GM23338 (cell line): ENCODE data around the gene HEMK1. TPM values are rescaled to one million over a fixed set of nuclear protein-coding genes. Genes with fewer than 3 reads are reported as not detected.

Experiments used
- ATAC-seq: fragments of 200-7000 bp; cut with Tn5 transposase; 3 replicates; pipeline ENCODE4 v1.9.1; 2020
- DNase-seq: peaks from one replicate; pipeline ENCODE4 v3.0.0-alpha.2; 2015; ENCODE audit warnings: low spot score
- H2AFZ ChIP-seq: fragments of 200-600 bp; sonication (generic); 2 replicates; pipeline ENCODE4 v1.8.0; 2016; ENCODE audit warnings: antibody characterized with exemption, mild to moderate bottlenecking, moderate library complexity
- H3F3A ChIP-seq: fragments of 200-600 bp; sonication (generic); replicated peaks from 2 replicates; pipeline ENCODE4 v1.8.0; 2017; ENCODE audit warnings: antibody characterized with exemption, mixed run types, low read depth
- H3K27ac ChIP-seq: fragments of 200-600 bp; sonication (generic); 2 replicates; pipeline ENCODE4 v1.6.1; 2016; ENCODE audit warnings: low read depth
- H3K27me3 ChIP-seq: fragments of 200-600 bp; sonication (generic); 2 replicates; pipeline ENCODE4 v1.8.0; 2016; ENCODE audit warnings: mild to moderate bottlenecking, mixed run types, moderate library complexity; ENCODE audit not compliant: insufficient read depth
- H3K36me3 ChIP-seq: fragments of 200-600 bp; sonication (generic); 2 replicates; pipeline ENCODE4 v1.8.0; 2016; ENCODE audit warnings: mild to moderate bottlenecking; ENCODE audit not compliant: insufficient read depth
- H3K4me1 ChIP-seq: fragments of 200-600 bp; sonication (generic); 2 replicates; pipeline ENCODE4 v1.8.0; 2016; ENCODE audit warnings: mild to moderate bottlenecking, moderate library complexity; ENCODE audit not compliant: insufficient read depth
- H3K4me2 ChIP-seq: fragments of 200-600 bp; sonication (generic); 2 replicates; pipeline ENCODE4 v1.7.1; 2017; ENCODE audit warnings: mixed run types
- H3K4me3 ChIP-seq: fragments of 200-600 bp; sonication (generic); 2 replicates; pipeline ENCODE4 v1.6.1; 2016; ENCODE audit warnings: mixed run types
- H3K79me2 ChIP-seq: fragments of 200-600 bp; sonication (generic); replicated peaks from 2 replicates; pipeline ENCODE4 v1.8.0; 2017; ENCODE audit warnings: mild to moderate bottlenecking; ENCODE audit not compliant: insufficient read depth
- H3K9me2 ChIP-seq: fragments of 200-600 bp; sonication (generic); 2 replicates; pipeline ENCODE4 v1.8.0; 2017; ENCODE audit not compliant: insufficient read depth
- H4K20me1 ChIP-seq: fragments of 200-600 bp; sonication (generic); replicated peaks from 2 replicates; pipeline ENCODE4 v1.8.0; 2017; ENCODE audit warnings: mild to moderate bottlenecking; ENCODE audit not compliant: insufficient read depth
- H3K27ac Mint-ChIP-seq: 2 replicates; pipeline ENCODE4 v1.8.0; 2020; ENCODE audit warnings: inconsistent platforms, mild to moderate bottlenecking, moderate library complexity, mixed read lengths
- H3K27me3 Mint-ChIP-seq: 3 replicates; pipeline ENCODE4 v1.8.0; 2022; ENCODE audit warnings: low read depth, mild to moderate bottlenecking, moderate library complexity, mixed read lengths, inconsistent platforms; ENCODE audit not compliant: insufficient read depth, poor library complexity
- H3K36me3 Mint-ChIP-seq: 3 replicates; pipeline ENCODE4 v1.8.0; 2021; ENCODE audit warnings: low read depth, mild to moderate bottlenecking, inconsistent platforms, moderate library complexity, mixed read lengths
- H3K4me1 Mint-ChIP-seq: 3 replicates; pipeline ENCODE4 v1.8.0; 2020; ENCODE audit warnings: mild to moderate bottlenecking, inconsistent platforms, mixed read lengths
- H3K4me3 Mint-ChIP-seq: 3 replicates; pipeline ENCODE4 v1.8.0; 2021; ENCODE audit warnings: moderate library complexity, mild to moderate bottlenecking, inconsistent platforms, mixed read lengths
- H3K9me3 Mint-ChIP-seq: 3 replicates; pipeline ENCODE4 v1.8.0; 2020; ENCODE audit warnings: moderate library complexity, mild to moderate bottlenecking, inconsistent platforms, mixed read lengths
- CREB1 ChIP-seq: fragments of 250-450 bp; sonication (Bioruptor Pico); IDR thresholded peaks from 2 replicates; pipeline ENCODE4 v1.5.0; 2020; ENCODE audit warnings: low read depth, mild to moderate bottlenecking, moderate library complexity
- ETS1 ChIP-seq: IDR thresholded peaks from 2 replicates; pipeline ENCODE4 v1.6.1; 2016; ENCODE audit warnings: antibody characterized with exemption
- EZH2 ChIP-seq: fragments of 200-600 bp; sonication (generic); IDR thresholded peaks from one replicate; pipeline ENCODE4 v1.8.0; 2017; ENCODE audit warnings: antibody characterized with exemption, mild to moderate bottlenecking, low read depth; ENCODE audit not compliant: unreplicated experiment
- JUNB ChIP-seq: IDR thresholded peaks from one replicate; pipeline ENCODE4 v1.6.1; 2016; ENCODE audit warnings: antibody characterized with exemption; ENCODE audit not compliant: unreplicated experiment
- POLR2AphosphoS5 ChIP-seq: IDR thresholded peaks from 2 replicates; pipeline ENCODE4 v1.6.1; 2016; ENCODE audit warnings: antibody characterized with exemption, low read depth
- STAT1 ChIP-seq: IDR thresholded peaks from one replicate; pipeline ENCODE4 v1.6.1; 2016; ENCODE audit warnings: antibody characterized with exemption; ENCODE audit not compliant: unreplicated experiment
- ZNF114 ChIP-seq: fragments of 250-450 bp; sonication (Bioruptor Pico); IDR thresholded peaks from 2 replicates; pipeline ENCODE4 v1.5.0; 2020; ENCODE audit warnings: mild to moderate bottlenecking, moderate library complexity
- ZNF331 ChIP-seq: fragments of 250-450 bp; sonication (Bioruptor Pico); IDR thresholded peaks from 2 replicates; pipeline ENCODE4 v1.5.0; 2020; ENCODE audit warnings: low read depth, mild to moderate bottlenecking, moderate library complexity
- polyA plus RNA-seq: library from polyadenylated mRNA; unstranded; fragments of >200 nt; fragmentation: Nextera tagmentation; extraction: Ambion mirVana; gene quantifications from 2 replicates; pipeline ENCODE4 v1.2.1, GENCODE V29; 2016
- total RNA-seq: library from RNA; depleted of rRNA; stranded (reverse); fragments of >200 nt; shearing (Covaris generic); gene quantifications from 2 replicates; pipeline ENCODE4 v1.2.3, GENCODE V29; 2014
- TF ChIP-seq, protein P1 (sequence below), 2 experiments: fragments of 200-600 bp in 1 of 2; sonication (generic) in 1 of 2; conservative IDR thresholded peaks; 2 replicates each; pipeline versions ENCODE4 v1.5.1 to v1.6.1; 2016 to 2017; ENCODE audit warnings: antibody characterized with exemption in 2 of 2, low read depth in 2 of 2, mild to moderate bottlenecking in 2 of 2, moderate library complexity in 1 of 2

Gene HEMK1
- total and polyA plus RNA-seq, 2 experiments from 2014 or later = 5.6 to 10.1 TPM

DNA sequence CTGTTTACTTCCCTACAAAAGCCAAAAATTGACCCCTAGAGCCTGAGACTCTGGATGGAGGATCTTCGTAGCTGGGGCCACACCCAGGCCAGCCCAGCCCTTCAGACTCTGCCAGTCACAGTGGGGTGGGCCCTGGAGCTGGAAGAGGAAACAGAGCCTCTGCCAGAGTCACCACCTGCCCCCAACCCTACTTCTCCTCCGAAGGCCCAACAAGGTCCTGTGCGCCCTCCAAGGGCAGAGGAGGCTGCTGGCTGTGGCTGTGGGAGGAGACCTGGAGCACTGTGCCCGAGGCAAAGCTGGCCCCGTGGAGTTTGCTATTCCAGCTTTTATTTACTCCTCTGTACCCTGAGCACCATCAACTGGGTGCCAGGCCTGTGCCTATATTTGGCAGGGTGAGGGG, 23.2 kb downstream of the HEMK1 start:
- Histone ChIP-seq H3K79me2 (no peaks in the 10 kb centered on the region), H2AFZ (no peak overlapping the region), H3F3A (no peaks in the 10 kb centered on the region), H4K20me1 (no peaks in the 10 kb centered on the region; the same call in 1 of the 2 replicates), H3K4me1 (no peaks in the 10 kb centered on the region), H3K27ac (no peak overlapping the region), H3K9me2 (no peaks in the 10 kb centered on the region), H3K27me3 (0 out of 2 replicates have a peak, but pooled peaks cover 3% of the 10 kb centered on the region), H3K4me2 (no peak overlapping the region), H3K36me3 (no peaks in the 10 kb centered on the region), H3K4me3 (no peak overlapping the region)
- Mint-ChIP-seq H3K4me3 (no peak overlapping the region), H3K27me3 (peaks cover 2% of the 10 kb centered on the region), H3K36me3 (no peaks in the 10 kb centered on the region), H3K9me3 (no peaks in the 10 kb centered on the region), H3K27ac (no peak overlapping the region), H3K4me1 (no peaks in the 10 kb centered on the region)
- TF ChIP-seq POLR2AphosphoS5 (no peak), STAT1 (no peak), ZNF331 (CRISPR knock-in tag) (no peak), CREB1 (CRISPR knock-in tag) (no peak), JUNB (no peak), ETS1 (no peak)
- TF ChIP-seq, protein P1, sequence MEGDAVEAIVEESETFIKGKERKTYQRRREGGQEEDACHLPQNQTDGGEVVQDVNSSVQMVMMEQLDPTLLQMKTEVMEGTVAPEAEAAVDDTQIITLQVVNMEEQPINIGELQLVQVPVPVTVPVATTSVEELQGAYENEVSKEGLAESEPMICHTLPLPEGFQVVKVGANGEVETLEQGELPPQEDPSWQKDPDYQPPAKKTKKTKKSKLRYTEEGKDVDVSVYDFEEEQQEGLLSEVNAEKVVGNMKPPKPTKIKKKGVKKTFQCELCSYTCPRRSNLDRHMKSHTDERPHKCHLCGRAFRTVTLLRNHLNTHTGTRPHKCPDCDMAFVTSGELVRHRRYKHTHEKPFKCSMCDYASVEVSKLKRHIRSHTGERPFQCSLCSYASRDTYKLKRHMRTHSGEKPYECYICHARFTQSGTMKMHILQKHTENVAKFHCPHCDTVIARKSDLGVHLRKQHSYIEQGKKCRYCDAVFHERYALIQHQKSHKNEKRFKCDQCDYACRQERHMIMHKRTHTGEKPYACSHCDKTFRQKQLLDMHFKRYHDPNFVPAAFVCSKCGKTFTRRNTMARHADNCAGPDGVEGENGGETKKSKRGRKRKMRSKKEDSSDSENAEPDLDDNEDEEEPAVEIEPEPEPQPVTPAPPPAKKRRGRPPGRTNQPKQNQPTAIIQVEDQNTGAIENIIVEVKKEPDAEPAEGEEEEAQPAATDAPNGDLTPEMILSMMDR (conservative IDR thresholded peaks at IDR 0.05; ENCODE audit: low read depth in 2 of 2) = no peak
- ATAC-seq (no peak; the same call in 2 of the 3 replicates), DNase-seq (no peak)

- H3K9me3 Mint-ChIP-seq = no peaks in the 10 kb centered on the region
- H3K9me2 ChIP-seq = no peaks in the 10 kb centered on the region
- H3K27me3 ChIP-seq = 0 out of 2 replicates have a peak, but pooled peaks cover 3% of the 10 kb centered on the region
- no peak overlapping the region for H3K4me3 ChIP-seq
- H3K27ac Mint-ChIP-seq = no peak overlapping the region
- no peaks in the 10 kb centered on the region for H3K79me2 ChIP-seq
- no peaks in the 10 kb centered on the region for H3F3A ChIP-seq
- no peaks in the 10 kb centered on the region for H3K4me1 Mint-ChIP-seq
- H3K27ac ChIP-seq = no peak overlapping the region
- H3K36me3 ChIP-seq = no peaks in the 10 kb centered on the region
- H4K20me1 ChIP-seq = no peaks in the 10 kb centered on the region
- H3K4me1 ChIP-seq = no peaks in the 10 kb centered on the region
- H3K4me3 Mint-ChIP-seq = no peak overlapping the region
- no peak for ATAC-seq
- H2AFZ ChIP-seq = no peak overlapping the region
- peaks cover 6% of the 10 kb centered on the region for H3K27me3 Mint-ChIP-seq
- H3K36me3 Mint-ChIP-seq = no peaks in the 10 kb centered on the region
- no peak for DNase-seq
- H3K4me2 ChIP-seq = no peak overlapping the region
- TF ChIP-seq STAT1 (no peak), ZNF114 (no peak), CREB1 (CRISPR knock-in tag) (no peak), EZH2 (no peak), JUNB (no peak), ZNF331 (CRISPR knock-in tag) (no peak)
- TF ChIP-seq, protein P1 (conservative IDR thresholded peaks at IDR 0.05; ENCODE audit: low read depth in 2 of 2) = no peak
Observed at GRCh38 chr3:50594253-50594785, 25.0 kb downstream of the HEMK1 start.
